ACC112 (cell line): ENCODE results near the gene EXOSC9.

Experiments used
- H2AFZ ChIP-seq: fragments of 200-600 bp; sonication (generic); one replicate; pipeline ENCODE4 v1.6.0; 2017; ENCODE audit warnings: antibody characterized with exemption, low read length; ENCODE audit not compliant: unreplicated experiment
- H3K27ac ChIP-seq: fragments of 200-600 bp; sonication (generic); 2 replicates; pipeline ENCODE4 v1.5.1; 2014; ENCODE audit warnings: low read depth, mild to moderate bottlenecking, antibody characterized with exemption, low read length, moderate library complexity
- H3K27me3 ChIP-seq: fragments of 200-600 bp; sonication (generic); 2 replicates; pipeline ENCODE4 v1.6.1; 2014; ENCODE audit warnings: mild to moderate bottlenecking, antibody characterized with exemption, low read length, moderate library complexity, mixed read lengths; ENCODE audit not compliant: insufficient read depth
- H3K36me3 ChIP-seq: fragments of 200-600 bp; sonication (generic); 2 replicates; pipeline ENCODE4 v1.6.1; 2016; ENCODE audit warnings: mild to moderate bottlenecking, antibody characterized with exemption, low read length, moderate library complexity, mixed read lengths; ENCODE audit not compliant: insufficient read depth
- H3K4me1 ChIP-seq: fragments of 200-600 bp; sonication (generic); one replicate; pipeline ENCODE4 v1.6.1; 2016; ENCODE audit warnings: low read length, mixed read lengths; ENCODE audit not compliant: insufficient read depth, unreplicated experiment, control insufficient read depth
- H3K4me3 ChIP-seq: fragments of 200-600 bp; sonication (generic); 2 replicates; pipeline ENCODE4 v1.5.1; 2014; ENCODE audit warnings: mild to moderate bottlenecking, low read depth, low read length
- H3K79me2 ChIP-seq: fragments of 200-600 bp; sonication (generic); one replicate; pipeline ENCODE4 v1.6.0; 2016; ENCODE audit warnings: low read length; ENCODE audit not compliant: control insufficient read depth, unreplicated experiment, insufficient read depth

The EXOSC9 gene

DNA sequence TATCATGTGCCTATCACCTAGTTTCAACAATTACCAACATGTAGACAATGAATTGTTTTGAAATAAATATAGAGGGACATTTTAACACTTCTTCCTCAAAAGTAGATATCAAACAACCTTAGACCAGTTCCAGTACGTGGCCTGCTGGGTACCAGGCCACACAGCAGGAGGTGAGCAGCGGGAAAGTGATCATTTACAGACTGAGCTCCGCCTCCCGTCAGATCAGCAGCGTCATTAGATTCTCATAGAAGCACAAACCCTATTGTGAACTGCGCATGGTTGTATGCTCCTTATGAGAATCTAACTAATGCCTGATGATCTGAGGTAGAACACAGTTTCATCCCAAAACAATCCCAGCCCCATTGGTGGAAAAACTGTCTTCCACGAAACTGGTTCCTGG lies 62.7 kb downstream of the EXOSC9 start:
- H3K79me2 ChIP-seq: peaks cover 3% of the 10 kb centered on the region
- H3K4me3 ChIP-seq: no peak overlapping the region
- no peak overlapping the region for H2AFZ ChIP-seq
- H3K27me3 ChIP-seq: no peaks in the 10 kb centered on the region
- H3K4me1 ChIP-seq: peaks cover 7% of the 10 kb centered on the region
- peaks cover 42% of the 10 kb centered on the region for H3K36me3 ChIP-seq
- no peak overlapping the region for H3K27ac ChIP-seq
